Liver (tissue), 9 donors: ENCODE data around the gene RAB27B. TPM values are rescaled to one million over a fixed set of nuclear protein-coding genes. Genes with fewer than 3 reads are reported as not detected.

Source experiments
- DNase-seq: peaks from one replicate; pipeline ENCODE4 v3.0.0-alpha.2; 2017; ENCODE audit warnings: low spot score
- H3K27ac ChIP-seq, 2 donors: one replicate each; pipeline ENCODE4 v1.7.0; 2013; ENCODE audit warnings: inconsistent platforms in 2 of 2, low read length in 2 of 2, control low read depth in 1 of 2, low read depth in 1 of 2, mild to moderate bottlenecking in 1 of 2
- H3K27me3 ChIP-seq, 4 donors: one replicate each; pipeline versions ENCODE4 v1.6.1 to v1.7.0; 2013; ENCODE audit warnings: low read length in 3 of 4, inconsistent platforms in 1 of 4, mild to moderate bottlenecking in 1 of 4, moderate library complexity in 1 of 4; ENCODE audit not compliant: control insufficient read depth in 4 of 4, insufficient read depth in 4 of 4
- H3K36me3 ChIP-seq, 4 donors: one replicate each; pipeline versions ENCODE4 v1.6.1 to v1.7.0; 2013; ENCODE audit warnings: low read length in 3 of 4, mild to moderate bottlenecking in 3 of 4, low read depth in 1 of 4, moderate library complexity in 1 of 4; ENCODE audit not compliant: control insufficient read depth in 4 of 4, insufficient read depth in 3 of 4
- H3K4me1 ChIP-seq, 4 donors: one replicate each; pipeline versions ENCODE4 v1.6.1 to v1.7.0; 2013; ENCODE audit warnings: low read length in 3 of 4, mild to moderate bottlenecking in 3 of 4, moderate library complexity in 1 of 4; ENCODE audit not compliant: control insufficient read depth in 4 of 4, insufficient read depth in 4 of 4
- H3K4me3 ChIP-seq, 3 donors: one replicate each; pipeline versions ENCODE4 v1.6.1 to v1.7.0; 2013; ENCODE audit warnings: low read length in 3 of 3, control low read depth in 1 of 3, low read depth in 1 of 3, mild to moderate bottlenecking in 1 of 3
- H3K9ac ChIP-seq, 2 donors: one replicate each; pipeline ENCODE4 v1.7.0; 2013; ENCODE audit warnings: low read length in 2 of 2, mild to moderate bottlenecking in 2 of 2, moderate library complexity in 2 of 2, control low read depth in 1 of 2, low read depth in 1 of 2
- H3K9me3 ChIP-seq, 4 donors: one replicate each; pipeline versions ENCODE4 v1.6.1 to v1.7.0; 2013; ENCODE audit warnings: low read length in 3 of 4; ENCODE audit not compliant: control insufficient read depth in 4 of 4
- ATF3 ChIP-seq: IDR thresholded peaks from 2 replicates; pipeline ENCODE4 v1.6.1; 2016; ENCODE audit warnings: antibody characterized with exemption
- CTCF ChIP-seq: fragments of 150-350 bp; IDR thresholded peaks from 2 replicates; pipeline ENCODE4 v1.5.1; 2017; ENCODE audit warnings: improper control_type of control experiment, low read depth, low read length; ENCODE audit not compliant: missing input control
- EGR1 ChIP-seq, 2 donors: IDR thresholded peaks; 2 replicates each; pipeline ENCODE4 v1.6.1; 2016 to 2018; ENCODE audit warnings: antibody characterized with exemption in 2 of 2, low read depth in 2 of 2
- FOXA1 ChIP-seq: IDR thresholded peaks from 2 replicates; pipeline ENCODE4 v1.6.1; 2016; ENCODE audit warnings: antibody characterized with exemption
- FOXA2 ChIP-seq: IDR thresholded peaks from 2 replicates; pipeline ENCODE4 v1.6.1; 2016; ENCODE audit warnings: antibody characterized with exemption
- GABPA ChIP-seq, 2 donors: IDR thresholded peaks in 1 of 2; conservative IDR thresholded peaks in 1 of 2; 2 replicates each; pipeline ENCODE4 v1.6.1; 2016; ENCODE audit warnings: antibody characterized with exemption in 2 of 2, mild to moderate bottlenecking in 1 of 2, moderate library complexity in 1 of 2
- HNF4A ChIP-seq, 2 donors: conservative IDR thresholded peaks; 2 replicates each; pipeline ENCODE4 v1.6.1; 2016; ENCODE audit warnings: antibody characterized with exemption in 2 of 2, mild to moderate bottlenecking in 2 of 2
- HNF4G ChIP-seq: IDR thresholded peaks from 2 replicates; pipeline ENCODE4 v1.6.1; 2016; ENCODE audit warnings: antibody characterized with exemption
- JUND ChIP-seq, 2 donors: IDR thresholded peaks; 2 replicates each; pipeline ENCODE4 v1.6.1; 2016; ENCODE audit warnings: antibody characterized with exemption in 2 of 2
- MAX ChIP-seq: IDR thresholded peaks from 2 replicates; pipeline ENCODE4 v1.6.1; 2016; ENCODE audit warnings: antibody characterized with exemption
- RAD21 ChIP-seq, 2 donors: IDR thresholded peaks; 2 replicates each; pipeline ENCODE4 v1.6.1; 2016; ENCODE audit warnings: antibody characterized with exemption in 2 of 2, mild to moderate bottlenecking in 2 of 2
- REST ChIP-seq: IDR thresholded peaks from 2 replicates; pipeline ENCODE4 v1.6.1; 2016; ENCODE audit warnings: antibody characterized with exemption, mild to moderate bottlenecking
- RXRA ChIP-seq, 2 donors: IDR thresholded peaks; 2 replicates each; pipeline ENCODE4 v1.6.1; 2017 to 2018; ENCODE audit warnings: antibody characterized with exemption in 2 of 2, mild to moderate bottlenecking in 1 of 2
- TAF1 ChIP-seq: conservative IDR thresholded peaks from 2 replicates; pipeline ENCODE4 v1.6.1; 2016; ENCODE audit warnings: antibody characterized with exemption, mild to moderate bottlenecking
- YY1 ChIP-seq: IDR thresholded peaks from 2 replicates; pipeline ENCODE4 v1.6.1; 2016; ENCODE audit warnings: antibody characterized with exemption, mild to moderate bottlenecking
- ZBTB33 ChIP-seq: IDR thresholded peaks from 2 replicates; pipeline ENCODE4 v1.6.1; 2016; ENCODE audit warnings: antibody characterized with exemption
- WGBS: extraction: QIAGEN DNeasy Blood & Tissue Kit; methylation state at CpG from one replicate; pipeline ENCODE4 v1.1.7; 2013; 5-methylcytosine and 5-hydroxymethylcytosine counted together
- polyA plus RNA-seq, 2 donors: library from polyadenylated mRNA; stranded (reverse) in 1 of 2; unstranded in 1 of 2; fragments of 200-250 nt in 1 of 2; fragments of >200 nt in 1 of 2; fragmentation: Nextera tagmentation in 1 of 2; extraction: Ambion mirVana in 1 of 2; gene quantifications; one replicate each; pipeline versions ENCODE4 v1.2.1 to v1.2.3, GENCODE V29; 2013 to 2015
- total RNA-seq, 2 donors: library from RNA; depleted of rRNA; stranded (reverse); fragments of >200 nt; gene quantifications; one replicate each; pipeline ENCODE4 v1.2.3, GENCODE V29; 2014
- donor health status: healthy.
- donor health status: healthy.
- donor health status: healthy.
- donor health status: healthy.
- donor health status: healthy.

The RAB27B gene
- total and polyA plus RNA-seq, 4 donors = 0.13 to 4.5 (median 0.24) TPM

GRCh38 chr18:54906331-54907185 lies 78.3 kb downstream of the RAB27B start:
- Histone ChIP-seq H3K9ac (no peak overlapping the region), H3K36me3 (no peaks in the 10 kb centered on the region), H3K9me3 (no peaks in the 10 kb centered on the region), H3K27ac (no peak overlapping the region), H3K4me1 (no peaks in the 10 kb centered on the region), H3K4me3 (no peak overlapping the region), H3K27me3 (no peaks in the 10 kb centered on the region)
- 77% methylated on average over 6 of the region's 6 CpGs for WGBS
- TF ChIP-seq CTCF (no peak), HNF4G (no peak), ATF3 (no peak), GABPA (IDR thresholded peaks at IDR 0.05 in 1 of 2, conservative IDR thresholded peaks at IDR 0.05 in 1 of 2) (no peak), MAX (no peak), EGR1 (IDR thresholded peaks at IDR 0.05; ENCODE audit: low read depth in 2 of 2) (no peak), FOXA2 (no peak), TAF1 (no peak)
- no peak for DNase-seq

GRCh38 chr18:54909538-54909937 lies 81.3 kb downstream of the RAB27B start:
- no peak for DNase-seq

More at GRCh38 chr18:54909538-54909937, 81.3 kb downstream of the RAB27B start:
- Histone ChIP-seq H3K4me1 (no peaks in the 10 kb centered on the region), H3K4me3 (no peak overlapping the region), H3K36me3 (peaks cover 0 to 2% (median 0%) of the 10 kb centered on the region in 4 donors), H3K27ac (no peak overlapping the region), H3K9ac (no peak overlapping the region), H3K9me3 (no peaks in the 10 kb centered on the region), H3K27me3 (no peaks in the 10 kb centered on the region)
- TF ChIP-seq REST = no peak
- TF ChIP-seq RAD21 (IDR thresholded peaks at IDR 0.05) = no peak
- TF ChIP-seq FOXA1 = no peak
- no peak for TF ChIP-seq YY1
- no peak for TF ChIP-seq TAF1
- TF ChIP-seq CTCF = no peak
- TF ChIP-seq JUND (IDR thresholded peaks at IDR 0.05) = no peak
- TF ChIP-seq HNF4A (conservative IDR thresholded peaks at IDR 0.05) = no peak
- no peak for TF ChIP-seq RXRA (IDR thresholded peaks at IDR 0.05)
- TF ChIP-seq ZBTB33 = no peak
- WGBS = 85% methylated on average over 11 of the region's 11 CpGs
